GM21390 (cell line): ENCODE data around the gene MLLT1.

Source experiments
- ATAC-seq: cut with Tn5 transposase; IDR thresholded peaks from one replicate; pipeline ENCODE4 v1.9.1; 2021; ENCODE audit not compliant: unreplicated experiment

MLLT1 gene

DNA sequence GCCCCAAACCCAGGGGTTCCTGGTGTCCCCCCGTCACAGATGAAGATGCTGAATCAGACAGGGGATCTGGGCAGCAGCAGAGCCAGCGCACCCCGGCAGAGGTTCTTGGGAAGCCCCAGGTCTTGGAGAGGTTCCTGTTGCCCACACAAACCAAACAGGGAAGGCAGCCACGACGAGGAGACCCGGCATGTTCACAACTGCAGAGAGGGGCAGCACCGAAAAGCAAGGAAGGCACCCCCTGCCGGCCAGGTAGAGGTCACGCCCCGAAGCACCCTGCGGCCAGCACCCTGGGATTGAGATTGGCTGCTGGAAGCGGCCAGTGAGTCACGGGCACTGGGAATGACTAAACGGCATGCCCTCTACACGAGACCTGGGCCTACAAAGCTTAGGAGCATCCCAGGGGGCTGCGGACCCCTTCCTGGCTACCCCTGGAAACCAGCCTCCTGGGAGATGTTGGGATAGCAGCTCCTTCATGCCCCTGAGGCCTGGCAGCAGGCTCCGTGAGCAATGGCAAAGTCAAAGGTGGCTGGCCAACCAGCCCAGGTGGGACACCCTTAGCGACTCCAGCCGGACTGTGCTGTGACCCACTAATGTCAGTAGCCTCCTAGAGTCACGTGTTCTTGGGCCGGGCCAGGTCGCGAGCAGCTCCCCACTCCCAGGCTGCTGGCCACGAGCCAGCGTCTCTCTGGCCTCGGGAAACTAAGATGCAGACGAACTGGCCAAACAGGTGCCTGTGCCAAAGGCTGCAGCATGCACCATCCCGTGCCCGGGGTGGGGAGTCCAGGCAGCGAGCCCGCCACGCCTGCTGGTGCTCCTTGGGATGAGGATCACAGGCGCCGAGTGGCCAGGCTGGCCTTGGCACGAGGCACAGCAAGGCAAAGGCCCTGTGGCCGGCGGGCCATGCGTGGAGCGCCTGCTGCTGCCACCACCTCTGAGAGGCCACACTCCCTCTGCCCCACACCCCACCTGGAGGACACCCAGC, 43.2 kb downstream of the MLLT1 start:
- no peak for ATAC-seq

DNA sequence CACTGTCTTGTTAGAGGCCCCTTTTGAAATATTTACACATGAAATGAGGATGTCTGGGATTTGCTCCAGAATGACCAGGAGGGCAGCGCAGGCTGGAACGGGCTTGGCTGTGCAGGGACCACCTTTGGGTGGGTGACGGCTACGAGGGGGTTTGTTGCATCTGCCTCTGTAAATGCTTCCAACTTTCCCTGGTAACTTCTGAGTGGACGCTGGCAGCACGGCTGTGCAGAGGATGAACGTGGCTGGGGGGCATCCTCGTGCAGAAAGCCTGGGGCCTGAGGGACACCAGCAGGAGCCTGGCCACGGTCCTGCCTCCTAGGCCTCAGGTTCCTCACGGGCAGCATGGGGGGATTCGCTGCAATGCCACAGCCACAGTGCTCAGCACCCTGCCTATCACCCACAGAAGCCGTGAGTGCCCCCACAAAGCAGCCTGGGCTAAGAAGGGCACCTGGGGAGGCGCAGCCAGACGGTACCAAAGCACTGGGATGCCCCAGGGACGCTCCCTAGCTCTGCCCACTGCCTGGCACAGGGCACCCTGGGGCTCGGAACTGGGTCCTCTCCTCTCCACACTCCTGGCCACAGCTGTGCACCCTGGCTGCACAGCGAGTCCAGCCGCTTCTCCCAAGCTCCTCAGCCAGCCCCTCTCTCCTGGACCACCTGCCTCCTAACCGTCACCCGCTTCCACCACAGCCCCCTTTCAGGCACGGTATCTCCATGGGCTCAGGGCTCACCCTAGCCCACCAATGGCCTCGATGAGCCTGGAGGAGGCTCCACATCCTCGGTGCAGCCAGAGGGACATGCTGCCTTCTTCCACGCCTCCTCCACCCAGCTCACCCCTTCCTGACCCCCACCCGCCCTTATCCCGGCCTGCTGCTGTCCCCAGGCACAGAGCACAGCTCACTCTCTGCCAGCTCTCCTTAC, 44.5 kb downstream of the MLLT1 start:
- ATAC-seq: no peak

DNA sequence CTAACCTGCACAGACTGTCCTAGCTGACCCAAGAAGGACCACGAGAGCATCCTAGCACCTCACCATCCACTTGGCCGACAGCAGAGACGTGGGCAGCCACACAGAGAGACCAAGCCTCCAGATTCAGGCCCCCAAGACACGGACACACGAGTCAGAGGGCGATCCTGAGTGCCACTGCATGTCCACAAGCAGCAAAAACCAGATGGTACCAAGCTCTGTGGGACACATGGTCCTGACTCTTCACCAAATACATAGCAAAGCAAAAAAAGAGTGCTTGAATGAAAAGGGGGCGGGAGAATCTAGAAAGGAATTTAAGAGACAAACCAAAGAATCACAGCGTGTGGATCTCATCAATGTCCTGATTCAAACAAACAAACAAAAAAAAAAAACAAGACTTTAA, 45.2 kb downstream of the MLLT1 start:
- no peak for ATAC-seq

DNA sequence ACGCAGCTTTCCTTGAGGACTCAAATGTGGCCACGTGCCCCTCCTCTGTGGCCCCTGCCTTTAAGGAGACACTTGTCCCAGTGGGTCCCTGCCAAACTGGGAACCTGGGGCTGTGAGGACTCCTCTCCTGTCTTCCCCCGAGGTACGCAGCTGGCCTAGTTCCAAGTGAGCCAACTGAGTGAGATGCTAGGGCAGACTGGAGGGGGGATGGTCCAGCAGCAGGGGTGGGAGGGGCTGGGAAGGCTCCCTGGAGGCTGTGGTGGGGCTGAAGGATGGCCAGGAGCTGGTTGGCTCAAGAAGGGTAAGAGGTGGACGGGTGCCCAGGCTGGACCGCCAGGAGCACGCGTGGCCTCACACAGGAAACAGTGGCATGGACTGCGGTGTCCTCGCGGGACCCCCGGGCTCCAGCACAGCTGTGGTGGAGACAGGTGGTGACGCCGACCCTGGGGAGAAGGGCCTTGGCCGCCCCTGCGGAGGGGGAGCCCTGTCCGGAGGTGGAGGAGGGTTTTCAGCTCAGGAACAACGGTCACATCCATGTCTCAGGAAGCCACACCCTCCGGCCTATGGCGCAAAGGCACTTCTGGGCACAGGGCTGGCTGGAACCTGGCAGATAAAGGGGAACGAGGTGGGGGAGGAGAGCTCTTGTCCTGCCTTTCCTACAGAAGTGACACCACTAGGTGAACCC, 45.8 kb downstream of the MLLT1 start:
- no peak for ATAC-seq

DNA sequence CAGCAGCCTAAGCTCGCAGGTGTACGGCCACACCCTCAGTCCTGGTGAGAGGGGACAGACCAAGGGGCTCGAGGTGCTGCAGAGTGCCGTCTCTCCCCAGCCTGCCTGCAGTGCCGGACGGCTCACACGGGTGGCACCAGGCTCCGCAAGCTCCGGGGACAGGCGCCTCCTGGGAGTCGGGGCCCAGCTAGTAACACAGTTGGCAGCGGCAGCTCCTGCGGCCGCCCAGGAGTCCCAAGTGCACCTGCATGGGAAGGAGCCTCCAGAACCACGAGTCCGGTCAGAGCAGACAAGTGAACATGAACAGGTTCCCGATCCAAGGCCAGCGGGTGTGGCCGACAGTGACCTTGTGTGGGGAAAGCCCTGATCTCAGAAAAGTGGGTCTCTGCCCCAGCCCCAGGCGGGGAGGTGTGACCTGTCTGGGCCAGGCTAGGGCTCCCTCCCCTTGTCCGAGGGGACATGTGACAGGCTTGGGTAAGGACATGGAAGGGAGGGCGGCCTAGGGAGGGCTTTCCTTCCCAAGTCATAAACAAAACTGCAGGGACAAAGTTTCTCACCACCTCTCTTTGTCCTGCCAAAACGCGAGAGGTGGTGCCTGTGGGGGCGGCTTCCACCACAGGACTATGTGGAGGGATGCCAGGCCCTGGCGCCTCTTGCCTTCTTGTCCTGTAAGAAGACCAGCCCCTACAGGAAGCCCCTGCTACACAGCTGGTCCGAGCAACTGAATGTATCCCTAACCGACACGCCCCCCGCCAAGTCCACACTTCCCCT, 46.5 kb downstream of the MLLT1 start:
- no peak for ATAC-seq

DNA sequence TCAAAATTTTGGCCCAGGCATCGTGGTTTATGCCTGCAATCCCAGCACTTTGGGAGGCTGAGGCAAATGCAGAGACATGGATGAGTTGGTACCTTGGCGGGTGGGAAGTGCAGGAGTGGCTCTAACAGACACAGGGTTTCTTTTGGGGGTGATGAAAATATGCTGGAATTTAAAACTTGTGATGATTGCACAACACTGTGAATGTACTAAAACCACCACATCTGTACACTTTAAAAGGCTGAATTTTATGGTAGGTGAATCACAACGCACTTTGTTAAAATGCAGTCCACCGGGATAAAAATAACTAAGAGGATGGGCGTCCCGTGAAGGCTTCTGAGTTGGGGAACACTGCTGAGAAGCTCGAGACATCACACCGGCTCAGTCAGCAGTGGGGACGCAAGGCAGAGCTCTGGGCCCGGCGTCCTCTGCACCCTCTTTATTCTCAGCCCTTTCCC, 47.1 kb downstream of the MLLT1 start:
- ATAC-seq: no peak

DNA sequence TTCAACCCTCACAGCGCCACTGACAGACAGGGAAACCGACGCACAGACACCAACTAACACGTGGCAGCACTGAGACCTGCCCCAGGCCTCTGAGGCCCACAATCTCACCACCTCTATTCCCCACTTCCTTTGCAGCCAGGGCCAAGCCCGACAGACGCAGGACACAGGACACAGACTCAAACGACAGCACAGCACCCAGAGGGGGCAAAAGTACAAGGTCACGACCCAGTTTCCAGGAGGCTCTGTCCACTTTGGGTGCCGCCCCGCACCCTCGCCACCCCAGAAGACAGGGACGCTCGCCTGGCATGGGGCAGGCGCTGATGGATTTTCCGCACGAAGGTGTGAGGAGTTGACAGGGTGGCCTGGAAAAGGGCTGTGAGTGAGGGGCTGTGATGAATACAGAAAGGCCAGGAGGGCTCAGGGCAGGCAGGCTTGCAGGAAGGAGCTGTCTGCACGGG, 48.8 kb downstream of the MLLT1 start:
- no peak for ATAC-seq

DNA sequence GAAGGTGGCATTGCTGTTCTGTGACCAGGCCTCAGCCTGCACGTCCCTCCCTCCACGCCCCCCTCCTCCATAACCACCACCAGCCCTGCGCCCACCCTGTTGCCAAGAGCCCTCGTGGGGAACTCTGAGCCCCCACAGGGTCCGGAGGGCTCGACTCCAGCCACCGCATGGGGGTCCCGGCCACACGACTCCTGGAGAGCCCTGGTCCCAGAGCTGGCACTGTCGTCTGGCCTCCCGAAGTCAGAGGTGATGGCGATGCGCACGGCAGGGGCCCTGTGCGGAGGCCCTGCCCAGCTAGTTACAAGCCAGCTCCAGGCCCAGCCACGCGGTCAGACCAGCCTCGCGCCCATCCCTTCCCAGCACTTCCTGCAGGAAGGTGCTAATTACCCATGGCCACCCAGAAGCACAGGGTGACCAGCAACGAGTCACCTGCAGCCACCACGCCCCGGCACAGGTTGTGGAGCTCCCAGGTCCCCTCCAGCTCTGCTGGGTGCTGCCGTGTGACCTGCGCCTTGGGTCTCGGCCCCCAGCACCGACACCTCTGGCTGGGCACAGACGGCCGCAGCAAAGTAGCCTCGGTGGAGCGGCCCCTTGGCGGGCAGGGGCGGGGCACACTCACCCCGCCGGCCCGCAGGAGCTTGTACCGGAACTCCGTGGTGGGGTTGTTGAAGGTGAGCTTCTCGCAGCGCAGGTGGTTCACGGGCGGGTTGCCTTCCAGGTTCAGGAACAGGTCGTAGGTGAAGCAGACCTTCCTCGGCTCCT, 49.6 kb downstream of the MLLT1 start:
- no peak for ATAC-seq

DNA sequence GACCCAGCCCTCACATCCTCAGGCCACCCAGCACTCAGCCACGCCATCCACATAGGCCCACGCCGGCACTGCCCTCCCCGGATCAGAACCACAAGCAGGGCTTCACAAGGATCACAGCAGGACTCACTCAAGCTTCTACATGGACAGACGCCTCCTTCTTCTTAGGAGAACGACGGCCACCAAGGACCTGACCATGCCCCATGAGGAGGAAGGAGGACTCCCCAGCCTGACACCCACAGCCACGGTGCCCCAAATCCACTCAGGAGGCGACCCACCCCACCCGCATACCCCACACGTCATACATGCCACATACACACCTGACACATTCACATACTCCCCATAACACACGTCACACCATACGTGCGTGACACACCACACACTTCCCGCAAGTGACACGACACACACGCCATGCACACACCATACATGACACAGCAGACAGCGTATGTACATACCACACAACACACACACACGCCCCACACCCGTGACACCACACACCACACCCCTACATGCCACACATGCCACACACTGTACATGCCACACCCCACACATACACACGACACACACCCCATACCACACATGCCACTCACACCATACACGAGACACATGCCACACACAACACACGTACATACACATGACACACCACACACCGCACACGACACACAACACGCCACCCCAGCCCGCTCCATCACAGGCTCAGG, 50.4 kb downstream of the MLLT1 start:
- ATAC-seq: no peak

DNA sequence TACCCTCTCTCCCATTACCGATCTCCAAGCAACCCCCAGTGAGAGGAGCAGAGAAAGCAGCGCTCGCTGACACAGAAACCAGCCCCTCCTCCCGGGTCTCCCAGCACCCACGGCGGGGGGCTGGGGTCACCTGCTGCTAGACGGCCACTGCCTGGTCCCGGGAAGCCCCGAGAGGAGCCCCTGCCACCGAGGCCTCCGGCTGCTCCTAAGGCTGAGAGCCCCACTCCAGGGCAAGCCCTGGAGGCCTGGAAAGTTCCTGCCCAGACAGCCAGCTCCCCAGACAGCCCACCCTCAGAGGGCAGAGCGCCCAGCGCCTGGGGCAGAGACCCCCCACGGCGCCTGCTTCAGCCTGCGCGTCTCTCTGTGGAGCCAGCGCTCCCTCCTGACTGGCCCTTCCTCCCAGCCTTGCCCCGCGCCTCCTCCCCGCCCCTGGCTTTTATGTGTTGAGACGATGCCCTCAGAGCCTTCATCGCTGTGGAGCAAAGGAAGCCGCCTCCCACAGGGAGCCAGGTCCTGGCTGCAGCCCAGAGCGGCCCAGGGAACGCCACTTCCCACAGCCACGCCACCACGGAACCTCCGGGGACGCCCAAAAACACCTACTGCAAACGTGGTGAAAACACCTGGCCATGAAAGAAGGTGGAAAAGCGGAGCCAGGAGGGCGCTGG, 51.1 kb downstream of the MLLT1 start:
- ATAC-seq: no peak

DNA sequence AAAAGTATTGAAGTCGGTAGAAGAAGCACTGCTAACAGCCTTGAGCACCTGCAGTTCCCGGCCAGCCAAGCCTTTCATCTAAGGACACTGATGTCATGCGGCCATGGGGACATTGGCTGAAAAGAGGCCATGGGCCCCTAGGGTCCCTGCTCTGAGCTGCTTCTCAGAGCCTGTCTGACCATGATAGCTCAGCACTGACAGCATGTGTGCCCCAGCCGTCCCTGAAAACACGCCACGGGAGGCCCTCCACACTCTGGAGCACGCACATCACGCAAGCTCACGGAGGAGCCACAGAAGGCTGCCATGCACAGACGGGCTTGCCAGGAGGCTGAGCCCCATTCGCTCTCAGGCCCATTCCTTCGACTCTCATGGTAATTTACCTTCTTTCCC, 51.8 kb downstream of the MLLT1 start:
- no peak for ATAC-seq

DNA sequence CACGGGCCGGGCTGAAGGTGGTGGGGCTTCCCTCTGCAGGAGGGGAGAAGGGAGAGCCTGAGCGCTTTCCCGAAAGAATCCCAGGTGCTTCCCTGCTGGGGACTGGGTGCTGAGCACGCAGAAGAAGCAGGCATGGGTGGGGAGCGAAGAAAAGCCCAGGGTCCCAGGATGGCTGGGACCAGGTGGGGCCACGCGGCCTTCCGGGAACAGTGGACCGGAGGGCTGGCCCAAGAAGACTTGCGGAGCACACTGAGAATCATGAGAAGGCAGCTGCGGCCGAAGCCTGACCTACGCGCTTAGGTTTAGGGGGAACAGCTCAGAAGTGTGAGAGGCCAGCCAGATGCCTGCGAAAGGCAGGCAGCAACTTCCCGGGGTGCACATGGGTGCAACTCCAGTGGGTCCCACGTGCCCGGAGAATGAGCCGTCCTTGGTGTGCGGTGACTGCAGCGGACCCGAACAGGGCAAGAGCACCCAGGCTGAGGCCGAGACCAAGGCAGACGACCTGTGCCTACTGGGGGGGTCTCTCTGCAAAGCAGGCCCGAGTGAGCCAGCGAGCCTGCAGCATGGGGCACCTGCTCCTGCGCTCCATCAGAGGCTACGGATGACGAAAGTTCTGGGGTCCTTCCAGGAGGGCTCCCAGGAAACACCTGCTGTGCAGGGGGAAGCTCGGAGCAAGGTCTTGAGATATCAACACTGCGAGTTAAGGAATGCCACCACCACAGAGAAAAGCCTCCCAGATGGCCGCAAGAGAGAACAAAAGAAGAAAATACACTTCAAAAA, 52.4 kb downstream of the MLLT1 start:
- ATAC-seq: no peak

DNA sequence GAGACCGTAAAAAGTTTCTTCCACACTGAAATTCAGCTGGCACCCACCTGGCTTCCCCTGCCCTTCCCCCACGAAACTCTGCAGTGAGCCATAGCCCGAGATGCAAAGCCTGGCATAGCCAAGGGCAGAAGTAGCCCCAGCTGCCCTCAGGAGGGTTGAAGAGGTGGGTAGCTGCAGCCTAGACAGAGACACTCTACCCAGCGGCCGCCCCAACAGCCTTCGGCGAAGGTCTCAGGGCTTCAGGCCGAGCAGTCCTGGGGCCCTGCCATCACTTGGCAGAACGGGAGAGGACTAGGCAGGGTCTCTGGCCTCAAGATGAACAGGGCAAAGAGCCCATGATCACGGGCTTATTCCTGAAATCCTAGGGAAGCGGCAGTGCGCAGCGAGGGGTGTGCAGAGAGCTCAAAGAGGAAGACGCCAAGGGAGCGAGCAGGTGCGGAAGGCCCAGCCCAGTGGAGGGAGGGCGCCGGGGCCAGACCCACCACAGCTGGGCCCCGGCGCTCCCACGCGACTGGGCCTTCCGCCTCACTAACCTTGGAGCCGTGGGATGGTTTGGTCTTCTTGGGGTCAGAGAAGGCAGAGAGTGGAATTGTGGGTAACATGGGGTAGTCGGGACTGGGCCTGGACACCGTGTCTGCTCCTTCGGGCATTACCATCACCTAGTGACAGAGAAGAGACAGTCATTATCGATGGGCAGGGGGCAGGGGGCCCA, 53.2 kb downstream of the MLLT1 start:
- ATAC-seq: no peak

DNA sequence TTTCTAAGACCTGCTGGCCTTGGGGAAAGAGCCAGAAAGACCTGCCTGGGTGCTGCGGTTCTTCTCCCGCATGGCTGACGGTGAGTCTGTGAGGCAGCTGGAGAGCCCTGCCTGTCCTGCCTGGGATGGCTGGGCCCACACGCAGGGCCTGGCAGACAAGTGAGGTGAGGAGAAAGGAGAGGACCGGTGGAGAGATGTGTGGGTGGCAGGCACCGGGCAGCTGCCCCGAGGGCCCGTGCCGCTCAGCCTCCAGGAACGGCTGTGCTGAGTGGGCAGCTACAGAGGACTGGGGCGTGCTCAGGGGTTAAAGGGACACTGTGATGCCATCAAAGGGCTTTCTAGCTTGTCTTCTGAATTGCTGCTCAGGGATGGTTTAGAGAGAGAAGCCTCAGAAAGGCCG, 53.8 kb downstream of the MLLT1 start:
- ATAC-seq: no peak

DNA sequence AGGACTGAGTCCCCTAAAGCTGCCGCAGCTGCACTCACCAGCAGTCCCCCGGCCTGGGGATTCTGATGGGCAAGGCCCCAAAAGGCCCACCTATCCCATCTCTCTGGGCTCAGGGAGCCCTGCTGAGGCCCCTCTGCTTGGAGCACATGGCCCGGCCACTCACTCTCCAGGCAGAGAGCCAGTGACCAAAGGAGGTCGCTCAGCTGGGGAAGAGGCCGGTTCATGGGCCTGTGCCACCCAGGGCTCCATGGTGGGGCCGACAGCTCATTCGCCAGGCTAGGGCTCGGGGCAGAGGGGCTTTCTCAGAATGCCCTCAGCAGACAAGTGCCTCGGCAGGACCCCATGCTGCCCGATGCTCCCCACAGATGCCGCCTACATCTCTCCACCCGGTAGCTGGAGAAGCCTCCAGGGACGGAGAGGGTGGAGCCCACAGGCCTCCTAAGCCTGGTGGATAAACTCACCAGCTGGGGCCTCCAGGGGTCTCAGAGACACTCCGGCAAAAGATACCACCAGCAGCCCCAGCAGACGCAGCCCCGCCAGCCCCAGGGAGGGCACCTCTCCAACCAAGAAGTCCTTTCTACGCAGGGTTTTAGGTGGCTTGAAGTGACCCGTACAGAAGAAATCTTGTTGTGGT, 54.4 kb downstream of the MLLT1 start:
- ATAC-seq: no peak

DNA sequence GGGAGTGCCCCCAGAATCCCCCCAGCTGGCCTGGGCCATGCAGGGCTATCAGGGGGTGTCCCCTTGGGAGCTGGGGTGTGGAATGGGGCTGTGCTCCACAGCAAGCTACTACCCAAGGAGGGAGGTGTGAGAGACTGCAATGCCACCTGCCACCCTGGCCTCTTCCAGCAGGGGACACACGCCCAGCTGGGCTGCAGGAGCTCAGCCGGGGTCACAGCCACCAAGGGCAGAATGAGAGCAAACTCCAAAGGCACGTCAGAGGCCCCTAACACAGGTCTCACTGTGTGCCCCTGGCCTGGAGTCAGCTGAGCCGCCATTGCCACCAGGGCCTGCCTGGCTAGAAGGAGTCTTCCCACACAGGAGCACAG, 55.5 kb downstream of the MLLT1 start:
- no peak for ATAC-seq
